Skeletal muscle cell (primary cell): ENCODE measurements around the gene FES.
"Not testable (repeated sequence)": the region's sequence is repeated elsewhere in the genome, so short reads cannot be mapped to it uniquely, and the experiment has no call there.

ENCODE experiments used
- DNase-seq: peaks from one replicate; pipeline ENCODE4 v3.0.0-alpha.2; 2010; ENCODE audit warnings: low read depth
- H3K4me3 ChIP-seq: 2 replicates; pipeline ENCODE4 v1.5.1; 2011; ENCODE audit warnings: low read depth, mild to moderate bottlenecking, control low read depth, low read length, moderate library complexity

FES gene

DNA sequence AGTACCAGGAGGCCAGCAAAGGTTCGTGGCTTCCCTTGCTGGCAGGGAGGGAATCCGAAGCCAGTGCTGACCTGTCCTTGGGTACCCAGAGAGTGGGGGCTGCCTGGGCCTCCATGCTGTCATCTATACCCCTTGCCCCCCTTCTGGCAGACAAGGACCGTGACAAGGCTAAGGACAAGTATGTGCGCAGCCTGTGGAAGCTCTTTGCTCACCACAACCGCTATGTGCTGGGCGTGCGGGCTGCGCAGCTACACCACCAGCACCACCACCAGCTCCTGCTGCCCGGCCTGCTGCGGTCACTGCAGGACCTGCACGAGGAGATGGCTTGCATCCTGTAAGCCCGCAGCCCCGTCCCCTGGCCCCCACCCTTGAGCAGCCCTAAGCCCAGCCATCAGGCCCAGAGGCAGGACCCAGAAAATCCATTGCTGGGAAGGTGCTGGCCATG is 2.8 kb downstream of the FES start:
- DNase-seq = no peak
- H3K4me3 ChIP-seq = no peak overlapping the region

GRCh38 chr15:90889313-90889730 is 5.0 kb downstream of the FES start:
- no peak overlapping the region for H3K4me3 ChIP-seq
- no peak for DNase-seq

GRCh38 chr15:90889736-90890456 is 5.6 kb downstream of the FES start:
- no peak for DNase-seq
- no peak overlapping the region for H3K4me3 ChIP-seq

DNA sequence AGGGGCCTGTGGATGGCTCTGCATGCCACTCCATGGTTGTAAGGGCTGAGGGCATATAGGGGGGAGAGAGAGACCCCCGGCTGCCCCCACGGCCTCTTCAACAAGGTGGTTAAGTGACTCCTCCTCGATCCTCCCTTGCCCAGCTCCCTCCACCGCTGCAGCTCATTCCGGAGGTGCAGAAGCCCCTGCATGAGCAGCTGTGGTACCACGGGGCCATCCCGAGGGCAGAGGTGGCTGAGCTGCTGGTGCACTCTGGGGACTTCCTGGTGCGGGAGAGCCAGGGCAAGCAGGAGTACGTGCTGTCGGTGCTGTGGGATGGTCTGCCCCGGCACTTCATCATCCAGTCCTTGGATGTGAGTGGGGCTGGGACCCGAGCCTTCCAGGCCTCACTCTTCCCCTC is 6.5 kb downstream of the FES start:
- DNase-seq = no peak
- H3K4me3 ChIP-seq = no peak overlapping the region

- H3K4me3 ChIP-seq = no peak overlapping the region
- no peak for DNase-seq
Observed at GRCh38 chr15:90891346-90891949, 7.1 kb downstream of the FES start.

GRCh38 chr15:90892023-90892422 is 7.7 kb downstream of the FES start:
- no peak for DNase-seq
- no peak overlapping the region for H3K4me3 ChIP-seq

DNA sequence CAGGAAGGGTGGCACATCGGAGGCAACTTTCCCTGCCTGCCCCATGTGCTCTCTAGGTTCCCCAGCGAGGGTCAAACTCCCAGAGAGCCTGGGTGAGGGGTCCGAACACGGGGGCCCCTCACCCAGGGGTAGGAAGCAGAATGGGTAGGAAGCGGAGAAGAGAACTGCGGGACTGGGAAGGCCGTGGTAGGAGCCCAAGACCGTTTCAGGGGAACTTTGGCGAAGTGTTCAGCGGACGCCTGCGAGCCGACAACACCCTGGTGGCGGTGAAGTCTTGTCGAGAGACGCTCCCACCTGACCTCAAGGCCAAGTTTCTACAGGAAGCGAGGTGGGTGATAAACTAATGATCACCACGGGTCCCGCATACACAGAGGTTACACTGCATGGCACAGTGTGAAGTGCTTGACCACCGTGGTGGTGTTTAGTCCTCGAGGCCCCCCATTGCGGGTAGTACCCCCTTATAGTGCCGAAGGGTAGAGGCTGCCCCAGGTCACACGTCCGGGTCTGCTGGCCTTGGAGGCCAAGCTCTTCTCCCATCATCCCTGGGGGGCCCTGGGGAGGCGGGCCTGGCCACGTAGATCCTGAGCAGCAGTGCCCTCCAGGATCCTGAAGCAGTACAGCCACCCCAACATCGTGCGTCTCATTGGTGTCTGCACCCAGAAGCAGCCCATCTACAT is 8.3 kb downstream of the FES start:
- H3K4me3 ChIP-seq = no peak overlapping the region
- no peak for DNase-seq

- H3K4me3 ChIP-seq = no peak overlapping the region
- DNase-seq = no peak
Observed at GRCh38 chr15:90893175-90894090, 9.1 kb downstream of the FES start.

GRCh38 chr15:90895571-90896117 is 11.3 kb downstream of the FES start:
- DNase-seq = no peak
- H3K4me3 ChIP-seq = no peak overlapping the region

GRCh38 chr15:90897131-90897655 is 12.9 kb downstream of the FES start:
- not testable (repeated sequence) for DNase-seq, H3K4me3 ChIP-seq

DNA sequence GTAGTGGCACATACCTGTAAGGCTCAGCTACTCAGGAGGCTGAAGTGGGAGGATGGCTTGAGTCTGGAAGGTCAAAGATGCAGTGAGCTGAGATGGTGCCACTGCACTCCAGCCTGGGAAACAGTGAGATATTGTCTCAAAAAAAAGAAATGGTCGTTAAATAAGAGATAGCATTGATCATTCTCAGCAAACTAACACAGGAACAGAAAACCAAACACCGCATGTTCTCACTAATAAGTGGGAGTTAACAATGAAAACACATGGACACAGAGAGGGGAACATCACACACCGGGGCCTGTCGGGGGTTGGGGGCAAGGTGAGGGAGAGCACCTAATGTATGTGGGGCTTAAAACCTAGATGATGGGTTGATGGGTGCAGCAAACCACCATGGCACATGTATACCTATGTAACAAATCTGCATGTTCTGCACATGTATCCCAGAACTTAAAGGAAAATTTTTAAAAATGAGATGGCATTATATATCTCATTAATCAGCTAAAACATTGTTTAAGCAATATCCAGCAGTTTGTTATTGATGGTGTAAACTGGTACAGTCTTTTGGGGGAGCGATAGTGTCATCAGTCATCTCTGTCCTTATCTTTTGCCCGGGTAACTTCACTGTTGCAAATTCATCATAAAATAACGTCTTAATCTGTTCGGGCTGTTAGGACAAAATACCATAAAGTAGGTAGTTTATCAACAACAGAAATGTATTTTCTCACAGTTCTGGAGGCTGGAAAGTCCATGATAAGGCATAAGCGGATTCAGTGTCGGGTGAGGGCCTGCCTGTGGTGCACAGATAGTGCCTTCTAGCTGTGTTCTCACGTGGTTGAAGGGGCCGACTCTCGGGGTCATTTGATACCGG is 17.1 kb downstream of the FES start:
- H3K4me3 ChIP-seq = peak overlapping the region; percentile 73
- no peak for DNase-seq

DNA sequence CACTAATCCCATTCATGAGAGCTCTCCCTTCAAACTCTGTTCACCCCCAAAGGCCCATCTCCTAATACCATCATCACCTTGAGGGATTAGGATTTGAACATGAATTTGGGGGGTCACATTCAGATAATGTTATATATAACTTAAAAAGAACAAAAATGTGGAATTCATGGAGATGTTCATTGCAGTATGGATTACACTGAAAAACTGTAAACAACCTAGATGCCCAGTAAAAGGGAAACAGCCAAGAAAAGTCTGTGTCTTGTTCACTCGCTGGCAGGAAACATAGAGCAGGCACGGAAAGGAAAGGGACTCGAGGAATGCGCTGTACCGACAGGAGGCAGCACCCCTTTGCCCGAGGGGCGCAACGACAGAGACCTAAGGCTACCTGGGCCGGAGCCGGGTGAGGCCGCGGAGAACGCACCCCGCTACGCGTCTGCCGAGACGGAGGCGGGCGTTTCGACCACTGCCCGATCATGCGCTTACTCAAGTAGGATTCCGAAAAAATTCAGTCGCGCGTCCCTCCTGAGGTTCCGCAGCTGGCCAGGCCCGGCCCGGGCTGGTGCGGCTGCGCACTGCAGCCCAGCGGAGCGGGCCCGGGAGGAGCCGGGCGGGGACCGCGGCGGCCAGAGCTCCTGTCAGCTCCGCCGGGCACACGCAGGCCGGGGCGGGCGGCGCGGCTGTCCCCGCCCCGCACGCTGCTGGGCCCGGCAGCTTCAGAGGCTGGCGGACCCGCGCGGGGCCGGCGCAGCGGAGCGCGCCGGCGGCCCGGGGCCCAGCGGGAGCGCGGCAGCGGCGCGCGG is 17.9 kb downstream of the FES start:
- DNase-seq = peak; percentile 29
- H3K4me3 ChIP-seq = peak overlapping the region; percentile 73

DNA sequence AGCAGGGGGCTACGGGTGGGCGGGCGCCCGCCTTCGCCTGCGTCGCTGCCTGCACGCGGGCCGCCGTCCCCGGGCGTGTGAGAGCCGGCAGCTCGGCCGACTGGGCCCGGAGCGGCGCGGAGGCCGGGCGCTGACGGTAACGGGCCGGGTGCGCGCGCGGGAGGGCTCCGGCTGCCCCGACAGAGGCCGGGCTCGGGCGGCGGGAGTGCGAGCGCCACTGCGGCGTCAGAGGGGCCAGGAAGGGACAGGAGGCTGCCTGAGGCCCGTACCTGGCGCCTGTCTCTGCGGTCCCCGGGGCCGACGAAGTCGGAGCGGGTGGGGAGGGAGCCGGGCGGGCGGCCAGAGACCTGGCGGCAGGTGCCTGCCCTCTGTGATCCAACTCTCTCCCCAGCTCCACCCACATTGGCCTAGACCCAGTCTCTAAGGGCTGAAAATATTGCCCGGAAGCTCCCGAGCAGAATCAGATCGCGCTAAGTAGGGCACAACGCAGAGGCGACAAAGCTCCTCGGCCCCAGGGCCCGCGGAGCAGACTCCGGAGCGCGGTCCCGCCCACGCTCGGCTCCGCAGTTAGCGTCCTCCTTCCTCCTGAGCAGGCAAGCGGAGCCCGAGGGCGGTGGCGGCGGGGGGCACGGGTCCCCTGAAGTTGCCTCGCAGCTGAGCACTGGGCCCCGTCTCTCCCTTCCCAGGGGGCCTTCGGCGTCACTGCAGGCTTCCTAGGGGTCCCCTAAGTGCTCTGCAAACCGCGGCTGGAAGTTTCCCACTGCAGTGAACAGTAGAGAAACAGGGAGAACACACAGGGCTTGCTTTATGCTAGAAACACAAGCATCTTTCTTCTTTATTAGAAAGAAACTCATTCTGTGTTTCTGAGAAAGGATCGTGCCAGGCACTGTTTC is 18.8 kb downstream of the FES start, which contains the start of gene MAN2A2:
MAN2A2 (plus strand) TSS at position 463 of the 893 bp plus-strand sequence. CDS start 906 bp downstream, outside the sequence.
- no peak for DNase-seq
- peak within 1 kb of the TSS; percentile 73 for H3K4me3 ChIP-seq

GRCh38 chr15:90903733-90904536 is 19.6 kb downstream of the FES start:
- H3K4me3 ChIP-seq = peak overlapping the region; percentile 73
- no peak for DNase-seq

- no peak overlapping the region for H3K4me3 ChIP-seq
- no peak for DNase-seq
Observed at GRCh38 chr15:90904746-90905145, 20.4 kb downstream of the FES start.
